Naive B cell (primary cell): ENCODE results near the gene RNF187. TPM values are rescaled to one million over a fixed set of nuclear protein-coding genes. Genes with fewer than 3 reads are reported as not detected.

Experiments
- ATAC-seq, 2 donors: fragments of 150-1000 bp; cut with Tn5 transposase; 2 replicates each; pipeline ENCODE4 v1.10.0; 2021; ENCODE audit warnings: low read depth in 2 of 2, mild to moderate bottlenecking in 2 of 2, moderate library complexity in 2 of 2
- DNase-seq: peaks from one replicate; pipeline ENCODE4 v3.0.0; 2022
- H3K27ac Mint-ChIP-seq, 6 donors: one replicate each; pipeline ENCODE4 v1.8.0; 2020 to 2022; ENCODE audit warnings: mild to moderate bottlenecking in 6 of 6, mixed read lengths in 6 of 6, moderate library complexity in 5 of 6, inconsistent platforms in 2 of 6
- H3K27me3 Mint-ChIP-seq, 3 donors: one replicate each; pipeline ENCODE4 v1.8.0; 2021 to 2022; ENCODE audit warnings: mixed read lengths in 3 of 3, mild to moderate bottlenecking in 1 of 3
- H3K36me3 Mint-ChIP-seq, 2 donors: one replicate each; pipeline ENCODE4 v1.8.0; 2020 to 2022; ENCODE audit warnings: mixed read lengths in 2 of 2, inconsistent platforms in 1 of 2, mild to moderate bottlenecking in 1 of 2
- H3K4me1 Mint-ChIP-seq, 3 donors: one replicate each; pipeline ENCODE4 v1.8.0; 2020 to 2022; ENCODE audit warnings: mixed read lengths in 3 of 3, inconsistent platforms in 1 of 3, mild to moderate bottlenecking in 1 of 3, moderate library complexity in 1 of 3
- H3K4me3 Mint-ChIP-seq, 8 donors: one replicate each; pipeline ENCODE4 v1.8.0; 2020 to 2022; ENCODE audit warnings: mild to moderate bottlenecking in 8 of 8, mixed read lengths in 8 of 8, moderate library complexity in 8 of 8, inconsistent platforms in 2 of 8
- H3K9me3 Mint-ChIP-seq, 7 donors: one replicate each; pipeline ENCODE4 v1.8.0; 2020 to 2022; ENCODE audit warnings: mixed read lengths in 7 of 7, mild to moderate bottlenecking in 5 of 7, inconsistent platforms in 2 of 7, moderate library complexity in 1 of 7
- polyA plus RNA-seq, 6 donors: library from polyadenylated mRNA; unstranded; fragments of 300-500 nt; fragmentation: Illumina TruSeq; gene quantifications; one replicate each; pipeline ENCODE4 v1.2.3, GENCODE V29; 2021; ENCODE audit warnings: low read depth in 6 of 6

Gene RNF187
- polyA plus RNA-seq, 6 donors from 2014 or later = 18.1 to 50.1 (median 28.3) TPM

- peaks cover 0 to 16% of the 10 kb centered on the region in 2 donors for H3K36me3 Mint-ChIP-seq
- no peaks in the 10 kb centered on the region for H3K4me1 Mint-ChIP-seq
- H3K27ac Mint-ChIP-seq = no peak overlapping the region
- no peak for ATAC-seq
- no peak overlapping the region for H3K4me3 Mint-ChIP-seq
- H3K9me3 Mint-ChIP-seq = peaks cover 14 to 39% (median 25%) of the 10 kb centered on the region in 7 donors
- no peak for DNase-seq
- H3K27me3 Mint-ChIP-seq = peaks cover 31 to 93% (median 90%) of the 10 kb centered on the region in 3 donors
These were observed 53.2 kb downstream of the RNF187 start for GRCh38 chr1:228540161-228540917.

DNA sequence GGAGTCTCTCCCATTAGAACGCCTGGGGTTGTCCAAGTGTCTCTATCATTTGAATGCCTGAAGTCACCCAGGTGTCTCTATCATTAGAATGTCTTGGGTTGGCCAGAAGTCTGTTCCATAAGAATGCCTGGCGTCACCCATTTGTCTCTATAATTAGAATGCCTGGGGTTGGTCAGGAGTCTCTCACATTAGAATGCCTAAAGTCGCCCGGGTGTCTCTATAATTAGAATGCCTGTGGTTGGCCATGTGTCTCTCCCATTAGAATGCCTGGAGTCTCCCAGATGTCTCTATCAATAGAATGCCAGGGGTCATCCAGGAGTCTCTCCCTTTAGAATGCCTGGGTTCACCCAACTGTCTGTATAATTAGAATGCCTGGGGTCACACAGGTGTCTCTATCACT is 54.5 kb downstream of the RNF187 start:
- H3K9me3 Mint-ChIP-seq = peaks cover 9 to 27% (median 15%) of the 10 kb centered on the region in 7 donors
- H3K4me3 Mint-ChIP-seq = no peak overlapping the region
- ATAC-seq (no peak), DNase-seq (no peak)
- peaks cover 0 to 2% of the 10 kb centered on the region in 2 donors for H3K36me3 Mint-ChIP-seq
- H3K27ac Mint-ChIP-seq = no peak overlapping the region
- H3K27me3 Mint-ChIP-seq = peaks cover 29 to 90% (median 85%) of the 10 kb centered on the region in 3 donors
- H3K4me1 Mint-ChIP-seq = no peaks in the 10 kb centered on the region

GRCh38 chr1:228542376-228542775 is 55.2 kb downstream of the RNF187 start:
- no peaks in the 10 kb centered on the region for H3K36me3 Mint-ChIP-seq
- DNase-seq (no peak), ATAC-seq (no peak)
- H3K27ac Mint-ChIP-seq = peak overlapping the region in 1 of 6 donors; percentile 31
- H3K27me3 Mint-ChIP-seq = peaks cover 29 to 89% (median 85%) of the 10 kb centered on the region in 3 donors
- no peak overlapping the region for H3K4me3 Mint-ChIP-seq
- no peaks in the 10 kb centered on the region for H3K4me1 Mint-ChIP-seq
- peaks cover 4 to 22% (median 9%) of the 10 kb centered on the region in 7 donors for H3K9me3 Mint-ChIP-seq

- ATAC-seq = no peak
- H3K9me3 Mint-ChIP-seq = peaks cover 4 to 19% (median 7%) of the 10 kb centered on the region in 7 donors
- H3K27ac Mint-ChIP-seq = no peak overlapping the region
- no peaks in the 10 kb centered on the region for H3K4me1 Mint-ChIP-seq
- H3K36me3 Mint-ChIP-seq = no peaks in the 10 kb centered on the region
- peaks cover 29 to 91% (median 88%) of the 10 kb centered on the region in 3 donors for H3K27me3 Mint-ChIP-seq
- H3K4me3 Mint-ChIP-seq = no peak overlapping the region
- DNase-seq = no peak
These were observed 55.8 kb downstream of the RNF187 start for GRCh38 chr1:228542981-228543380.

DNA sequence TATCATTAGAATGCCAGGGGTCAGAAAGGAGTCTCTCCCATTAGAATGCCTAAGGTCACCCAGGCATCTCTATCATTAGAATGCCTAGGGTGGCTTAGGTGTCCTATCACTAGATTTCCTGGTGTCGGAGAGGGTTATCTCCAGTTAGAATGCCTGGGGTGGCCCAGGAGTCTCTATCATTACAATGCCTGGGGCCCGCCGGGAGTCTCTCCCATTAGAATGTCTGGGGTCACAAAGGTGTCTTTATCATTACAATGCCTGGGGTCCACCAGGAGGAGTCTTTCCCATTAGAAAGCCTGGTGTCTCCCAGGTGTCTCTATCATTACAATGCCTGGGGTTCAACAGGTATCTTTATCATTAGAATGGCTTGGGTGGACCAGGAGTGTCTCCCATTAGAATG is 56.2 kb downstream of the RNF187 start:
- DNase-seq (no peak), ATAC-seq (no peak)
- H3K4me1 Mint-ChIP-seq = no peaks in the 10 kb centered on the region
- peaks cover 27 to 91% (median 85%) of the 10 kb centered on the region in 3 donors for H3K27me3 Mint-ChIP-seq
- no peak overlapping the region for H3K27ac Mint-ChIP-seq
- no peaks in the 10 kb centered on the region for H3K36me3 Mint-ChIP-seq
- H3K9me3 Mint-ChIP-seq = peaks cover under 1 to 17% (median 6%) of the 10 kb centered on the region in 7 donors
- no peak overlapping the region for H3K4me3 Mint-ChIP-seq

DNA sequence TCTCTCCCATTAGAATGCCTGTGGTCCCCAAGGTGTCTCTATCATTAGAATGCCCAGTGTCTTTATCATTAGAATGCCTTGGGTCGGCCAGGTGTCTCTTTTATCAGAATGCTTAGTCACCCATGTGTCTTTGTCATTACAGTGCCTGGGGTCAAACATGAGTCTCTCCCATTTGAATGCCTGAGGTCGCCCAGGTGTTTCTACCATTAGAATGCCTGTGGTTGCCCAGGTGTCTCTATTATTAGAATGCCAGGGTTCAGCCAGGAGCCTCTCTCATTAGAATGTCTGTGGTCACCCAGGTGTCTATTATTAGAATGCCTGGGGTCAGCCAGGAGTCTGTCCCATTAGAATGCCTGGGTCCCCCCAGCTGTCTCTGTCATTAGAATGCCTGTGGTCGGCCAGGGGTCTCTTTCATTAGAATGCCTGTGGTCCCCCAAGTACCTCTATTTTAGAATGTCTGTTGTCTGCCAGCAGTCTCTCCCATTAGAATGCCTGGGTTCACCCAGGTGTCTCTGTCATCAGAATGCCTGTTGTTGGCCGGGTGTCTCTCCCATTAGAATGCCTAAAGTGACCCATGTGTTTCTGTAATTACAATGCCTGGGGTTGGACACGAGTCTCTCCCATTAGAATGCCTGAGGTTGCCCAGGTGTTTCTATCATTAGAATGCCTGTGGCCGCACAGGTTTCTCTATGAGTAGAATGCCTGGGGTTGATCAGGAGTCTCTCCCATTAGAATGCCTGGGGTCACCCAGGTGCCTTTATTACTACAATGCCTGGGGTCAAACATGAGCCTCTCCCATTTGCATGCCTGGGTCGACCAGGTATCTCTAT is 57.1 kb downstream of the RNF187 start:
- DNase-seq (no peak), ATAC-seq (no peak)
- H3K4me3 Mint-ChIP-seq = no peak overlapping the region
- H3K27me3 Mint-ChIP-seq = peaks cover 23 to 90% (median 77%) of the 10 kb centered on the region in 3 donors
- peak overlapping the region in 1 of 6 donors; percentile 32 for H3K27ac Mint-ChIP-seq
- peaks cover 0 to 13% (median 4%) of the 10 kb centered on the region in 7 donors for H3K9me3 Mint-ChIP-seq
- no peaks in the 10 kb centered on the region for H3K4me1 Mint-ChIP-seq
- no peaks in the 10 kb centered on the region for H3K36me3 Mint-ChIP-seq

GRCh38 chr1:228544921-228545591 is 57.9 kb downstream of the RNF187 start:
- Mint-ChIP-seq H3K27ac (no peak overlapping the region), H3K27me3 (peaks cover 17 to 86% (median 68%) of the 10 kb centered on the region in 3 donors), H3K4me1 (no peaks in the 10 kb centered on the region), H3K4me3 (no peak overlapping the region), H3K9me3 (peaks cover 0 to 13% (median 4%) of the 10 kb centered on the region in 7 donors), H3K36me3 (no peaks in the 10 kb centered on the region)
- ATAC-seq (no peak), DNase-seq (no peak)

Other genes with a start within 250 kb of the RNF187 start
- 10 to 100 TPM in 4 of 6 donors, 1 to 10 TPM in 1, not detected in 1; 8.3 to 20.8 (median 16.4) TPM for gene TRIM11, start 80.5 kb upstream of the RNF187 start, polyA plus RNA-seq
- under 1 TPM in 4 of 6 donors, not detected in 2; 0.24 to 0.27 (median 0.26) TPM for gene TRIM17, start 70.5 kb upstream of the RNF187 start, polyA plus RNA-seq
- not detected for gene RHOU, start 248.1 kb downstream of the RNF187 start, polyA plus RNA-seq